Thyroid gland (tissue), 4 donors: ENCODE data around the gene MATN1.

Experiments used
- POLR2A ChIP-seq, 2 donors: fragments of 450-650 bp; IDR thresholded peaks; one replicate each; pipeline ENCODE4 v1.6.1; 2017; ENCODE audit warnings: antibody characterized with exemption in 2 of 2, mild to moderate bottlenecking in 2 of 2, moderate library complexity in 1 of 2
- TF ChIP-seq, protein P1 (sequence below), 6 experiments: fragments of 200-600 bp in 3 of 6; fragments of 450-650 bp in 3 of 6; sonication (generic) in 3 of 6; IDR thresholded peaks; one replicate each; pipeline ENCODE4 v1.5.1; 2016 to 2019; ENCODE audit warnings: antibody characterized with exemption in 6 of 6, mild to moderate bottlenecking in 2 of 6, inconsistent platforms in 1 of 6, moderate library complexity in 1 of 6

- TF ChIP-seq, protein P1, sequence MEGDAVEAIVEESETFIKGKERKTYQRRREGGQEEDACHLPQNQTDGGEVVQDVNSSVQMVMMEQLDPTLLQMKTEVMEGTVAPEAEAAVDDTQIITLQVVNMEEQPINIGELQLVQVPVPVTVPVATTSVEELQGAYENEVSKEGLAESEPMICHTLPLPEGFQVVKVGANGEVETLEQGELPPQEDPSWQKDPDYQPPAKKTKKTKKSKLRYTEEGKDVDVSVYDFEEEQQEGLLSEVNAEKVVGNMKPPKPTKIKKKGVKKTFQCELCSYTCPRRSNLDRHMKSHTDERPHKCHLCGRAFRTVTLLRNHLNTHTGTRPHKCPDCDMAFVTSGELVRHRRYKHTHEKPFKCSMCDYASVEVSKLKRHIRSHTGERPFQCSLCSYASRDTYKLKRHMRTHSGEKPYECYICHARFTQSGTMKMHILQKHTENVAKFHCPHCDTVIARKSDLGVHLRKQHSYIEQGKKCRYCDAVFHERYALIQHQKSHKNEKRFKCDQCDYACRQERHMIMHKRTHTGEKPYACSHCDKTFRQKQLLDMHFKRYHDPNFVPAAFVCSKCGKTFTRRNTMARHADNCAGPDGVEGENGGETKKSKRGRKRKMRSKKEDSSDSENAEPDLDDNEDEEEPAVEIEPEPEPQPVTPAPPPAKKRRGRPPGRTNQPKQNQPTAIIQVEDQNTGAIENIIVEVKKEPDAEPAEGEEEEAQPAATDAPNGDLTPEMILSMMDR (IDR thresholded peaks at IDR 0.05): no peak
- no peak for TF ChIP-seq POLR2A (IDR thresholded peaks at IDR 0.05)
These were observed 34.8 kb upstream of the MATN1 start for GRCh38 chr1:30758121-30758688.
